Gastroesophageal sphincter (tissue), 4 donors: ENCODE measurements around the gene TEDC1. TPM values are rescaled to one million over a fixed set of nuclear protein-coding genes. Genes with fewer than 3 reads are reported as not detected.

Experiments used
- ATAC-seq: fragments of 150-250 bp; one replicate; pipeline ENCODE4 v1.9.1; 2016; ENCODE audit warnings: mild to moderate bottlenecking, moderate library complexity
- H3K27ac ChIP-seq, 4 donors: fragments of 200-600 bp; sonication (generic) in 3 of 4; 1 replicate in 3 of 4; 2 replicates in 1 of 4; pipeline ENCODE4 v1.5.1; 2016 to 2019
- H3K27me3 ChIP-seq: fragments of 200-600 bp; sonication (generic); one replicate; pipeline ENCODE4 v1.5.1; 2019
- H3K36me3 ChIP-seq, 2 donors: fragments of 200-600 bp; sonication (generic); one replicate each; pipeline ENCODE4 v1.5.1; 2019; ENCODE audit warnings: control low read depth in 1 of 2
- H3K4me1 ChIP-seq, 3 donors: fragments of 200-600 bp; sonication (generic); 1 replicate in 2 of 3; 2 replicates in 1 of 3; pipeline ENCODE4 v1.5.1; 2016 to 2019; ENCODE audit warnings: control low read depth in 2 of 3
- H3K4me3 ChIP-seq, 2 donors: fragments of 200-600 bp; sonication (generic); one replicate each; pipeline ENCODE4 v1.5.1; 2019; ENCODE audit warnings: mild to moderate bottlenecking in 1 of 2, moderate library complexity in 1 of 2
- H3K9me3 ChIP-seq, 3 donors: fragments of 200-600 bp; sonication (generic); one replicate each; pipeline ENCODE4 v1.5.1; 2017 to 2019; ENCODE audit warnings: control low read depth in 2 of 3
- CTCF ChIP-seq, 4 experiments: fragments of 200-600 bp in 2 of 4; fragments of 450-650 bp in 2 of 4; sonication (generic) in 1 of 4; IDR thresholded peaks; one replicate each; pipeline ENCODE4 v1.5.1; 2017 to 2019; ENCODE audit warnings: antibody characterized with exemption in 4 of 4, mild to moderate bottlenecking in 2 of 4, moderate library complexity in 2 of 4
- EP300 ChIP-seq: sonication (generic); formaldehyde crosslinking; IDR thresholded peaks from one replicate; pipeline ENCODE4 v1.6.1; 2017; ENCODE audit warnings: antibody characterized with exemption, mild to moderate bottlenecking
- POLR2A ChIP-seq, 2 donors: fragments of 450-650 bp; IDR thresholded peaks; one replicate each; pipeline ENCODE4 v1.6.1; 2017; ENCODE audit warnings: antibody characterized with exemption in 2 of 2, mild to moderate bottlenecking in 2 of 2, moderate library complexity in 1 of 2
- POLR2AphosphoS5 ChIP-seq: sonication (generic); formaldehyde crosslinking; IDR thresholded peaks from one replicate; pipeline ENCODE4 v1.6.1; 2017; ENCODE audit warnings: antibody characterized with exemption
- WGBS, 2 donors: methylation state at CpG; one replicate each; pipeline ENCODE4 v1.1.5; 2018; ENCODE audit warnings: low coverage in 1 of 2; 5-methylcytosine and 5-hydroxymethylcytosine counted together
- total RNA-seq, 4 donors: library from RNA; depleted of rRNA; stranded (reverse); fragments of >200 nt; gene quantifications; one replicate each; pipeline ENCODE4 v1.1.0, GENCODE V29; 2016

TEDC1 gene
- total RNA-seq, 4 donors from 2014 or later, result 4.6 to 7.9 (median 5.4) TPM

GRCh38 chr14:105502446-105503295, 11.6 kb downstream of the TEDC1 start:
- Histone ChIP-seq H3K9me3 (no peaks in the 10 kb centered on the region), H3K4me1 (peaks cover 0 to 5% (median 0%) of the 10 kb centered on the region in 3 donors), H3K36me3 (no peaks in the 10 kb centered on the region), H3K27me3 (no peaks in the 10 kb centered on the region), H3K27ac (no peak overlapping the region), H3K4me3 (no peak overlapping the region)
- whole genome bisulfite sequencing, 2 donors, result 85% methylated on average over 6 of the region's 18 CpGs; no CpG with 5 or more reads in 1 of the 2 donors
- ATAC-seq, result no peak
- no peak for TF ChIP-seq CTCF (IDR thresholded peaks at IDR 0.05)
- TF ChIP-seq EP300, result no peak
- no peak for TF ChIP-seq POLR2A (IDR thresholded peaks at IDR 0.05)
- TF ChIP-seq POLR2AphosphoS5, result no peak

- WGBS, 2 donors, result 60 to 77% methylated on average over 1 to 6 of the region's 7 CpGs
- no peak overlapping the region for H3K27ac ChIP-seq
- H3K4me1 ChIP-seq, result peaks cover 0 to 5% (median 0%) of the 10 kb centered on the region in 3 donors
- no peaks in the 10 kb centered on the region for H3K36me3 ChIP-seq
- H3K4me3 ChIP-seq, result no peak overlapping the region
- peaks cover 5% of the 10 kb centered on the region for H3K27me3 ChIP-seq
- no peaks in the 10 kb centered on the region for H3K9me3 ChIP-seq
- TF ChIP-seq POLR2A (IDR thresholded peaks at IDR 0.05), result no peak
- TF ChIP-seq EP300, result no peak
- no peak for TF ChIP-seq CTCF (IDR thresholded peaks at IDR 0.05)
- no peak for ATAC-seq
These were observed 12.2 kb downstream of the TEDC1 start for GRCh38 chr14:105503296-105503640.

- peaks cover 0 to under 1% (median 0%) of the 10 kb centered on the region in 3 donors for H3K4me1 ChIP-seq
- H3K36me3 ChIP-seq, result no peaks in the 10 kb centered on the region
- TF ChIP-seq POLR2AphosphoS5, result no peak
- TF ChIP-seq EP300, result no peak
- no peaks in the 10 kb centered on the region for H3K9me3 ChIP-seq
- 68 to 75% methylated on average over 8 to 13 of the region's 29 CpGs for whole genome bisulfite sequencing, 2 donors
- no peak overlapping the region for H3K4me3 ChIP-seq
- no peak overlapping the region for H3K27ac ChIP-seq
- H3K27me3 ChIP-seq, result peaks cover 13% of the 10 kb centered on the region
- no peak for ATAC-seq
These were observed 13.1 kb downstream of the TEDC1 start for GRCh38 chr14:105503935-105504692.

GRCh38 chr14:105505101-105505500, 14.1 kb downstream of the TEDC1 start:
- Histone ChIP-seq H3K27ac (no peak overlapping the region), H3K9me3 (no peaks in the 10 kb centered on the region), H3K4me3 (no peak overlapping the region), H3K4me1 (no peaks in the 10 kb centered on the region), H3K36me3 (no peaks in the 10 kb centered on the region), H3K27me3 (peaks cover 22% of the 10 kb centered on the region)
- no CpG with 5 or more reads among the region's 16 CpGs for WGBS, 2 donors
- ATAC-seq, result no peak
- no peak for TF ChIP-seq EP300
- no peak for TF ChIP-seq POLR2AphosphoS5
- TF ChIP-seq POLR2A (IDR thresholded peaks at IDR 0.05), result no peak

GRCh38 chr14:105507247-105507646, 16.2 kb downstream of the TEDC1 start:
- Histone ChIP-seq H3K36me3 (no peaks in the 10 kb centered on the region), H3K4me3 (no peak overlapping the region), H3K27me3 (peaks cover 43% of the 10 kb centered on the region), H3K9me3 (no peaks in the 10 kb centered on the region), H3K27ac (no peak overlapping the region), H3K4me1 (no peaks in the 10 kb centered on the region)
- ATAC-seq, result no peak
- no peak for TF ChIP-seq EP300
- TF ChIP-seq POLR2AphosphoS5, result no peak
- TF ChIP-seq CTCF (IDR thresholded peaks at IDR 0.05), result no peak
- TF ChIP-seq POLR2A (IDR thresholded peaks at IDR 0.05), result no peak
- 60 to 72% methylated on average over 1 to 9 of the region's 17 CpGs for WGBS, 2 donors
